ENCODE measurements around the gene WDR53.
"Not testable (repeated sequence)": the region's sequence is repeated elsewhere in the genome, so short reads cannot be mapped to it uniquely, and the experiment has no call there.

WDR53 gene

DNA sequence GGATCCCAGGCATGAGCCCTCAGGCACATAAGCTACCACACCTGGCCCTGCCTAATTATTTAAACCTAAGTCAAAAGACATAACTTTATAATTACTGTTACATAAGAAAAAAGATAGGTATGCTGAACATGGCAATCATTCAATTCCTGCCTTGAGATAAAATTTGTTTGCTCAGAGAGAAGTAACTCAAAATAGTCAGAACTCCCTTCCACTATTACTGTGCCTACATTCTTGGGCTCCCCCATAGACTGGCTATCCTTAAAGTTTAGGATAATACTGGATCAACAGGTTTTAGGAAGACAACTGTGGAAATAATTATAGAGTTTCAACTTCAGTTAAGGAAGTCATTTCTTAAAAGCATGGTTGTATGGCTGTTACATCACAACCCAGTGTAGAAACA, 9.9 kb downstream of the WDR53 start:
- DNase-seq (ENCODE audit: low read depth), result no peak
- TF ChIP-seq, protein P1, sequence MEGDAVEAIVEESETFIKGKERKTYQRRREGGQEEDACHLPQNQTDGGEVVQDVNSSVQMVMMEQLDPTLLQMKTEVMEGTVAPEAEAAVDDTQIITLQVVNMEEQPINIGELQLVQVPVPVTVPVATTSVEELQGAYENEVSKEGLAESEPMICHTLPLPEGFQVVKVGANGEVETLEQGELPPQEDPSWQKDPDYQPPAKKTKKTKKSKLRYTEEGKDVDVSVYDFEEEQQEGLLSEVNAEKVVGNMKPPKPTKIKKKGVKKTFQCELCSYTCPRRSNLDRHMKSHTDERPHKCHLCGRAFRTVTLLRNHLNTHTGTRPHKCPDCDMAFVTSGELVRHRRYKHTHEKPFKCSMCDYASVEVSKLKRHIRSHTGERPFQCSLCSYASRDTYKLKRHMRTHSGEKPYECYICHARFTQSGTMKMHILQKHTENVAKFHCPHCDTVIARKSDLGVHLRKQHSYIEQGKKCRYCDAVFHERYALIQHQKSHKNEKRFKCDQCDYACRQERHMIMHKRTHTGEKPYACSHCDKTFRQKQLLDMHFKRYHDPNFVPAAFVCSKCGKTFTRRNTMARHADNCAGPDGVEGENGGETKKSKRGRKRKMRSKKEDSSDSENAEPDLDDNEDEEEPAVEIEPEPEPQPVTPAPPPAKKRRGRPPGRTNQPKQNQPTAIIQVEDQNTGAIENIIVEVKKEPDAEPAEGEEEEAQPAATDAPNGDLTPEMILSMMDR (IDR thresholded peaks at IDR 0.05; ENCODE audit: insufficient read depth, low read depth, low read length, missing control alignments), result no peak
- H3K4me3 ChIP-seq (ENCODE audit: low read depth, low read length), result no peak overlapping the region

DNA sequence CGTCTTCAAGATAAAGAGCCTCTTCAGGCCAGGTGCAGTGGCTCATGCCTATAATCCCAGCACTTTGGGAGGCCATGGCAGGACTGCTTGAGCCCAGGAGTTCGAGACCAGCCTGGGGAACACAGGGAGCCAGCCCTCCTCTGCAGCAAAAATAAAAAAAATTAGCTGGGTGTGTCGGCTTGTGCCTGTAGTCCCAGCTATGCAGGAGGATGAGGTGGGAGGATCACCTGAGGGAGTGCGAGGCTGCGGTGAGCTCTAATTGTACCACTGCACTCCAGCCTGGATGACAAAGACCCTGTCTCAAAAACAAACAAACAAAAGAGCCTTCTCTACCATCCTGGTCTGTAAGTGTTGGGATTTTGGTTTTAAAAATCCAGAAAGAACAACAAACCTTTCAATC, 11.1 kb downstream of the WDR53 start:
- H3K4me3 ChIP-seq (ENCODE audit: low read depth, low read length), result no peak overlapping the region
- no peak for DNase-seq (ENCODE audit: low read depth)
- TF ChIP-seq, protein P1 (IDR thresholded peaks at IDR 0.05; ENCODE audit: insufficient read depth, low read depth, low read length, missing control alignments), result no peak

DNA sequence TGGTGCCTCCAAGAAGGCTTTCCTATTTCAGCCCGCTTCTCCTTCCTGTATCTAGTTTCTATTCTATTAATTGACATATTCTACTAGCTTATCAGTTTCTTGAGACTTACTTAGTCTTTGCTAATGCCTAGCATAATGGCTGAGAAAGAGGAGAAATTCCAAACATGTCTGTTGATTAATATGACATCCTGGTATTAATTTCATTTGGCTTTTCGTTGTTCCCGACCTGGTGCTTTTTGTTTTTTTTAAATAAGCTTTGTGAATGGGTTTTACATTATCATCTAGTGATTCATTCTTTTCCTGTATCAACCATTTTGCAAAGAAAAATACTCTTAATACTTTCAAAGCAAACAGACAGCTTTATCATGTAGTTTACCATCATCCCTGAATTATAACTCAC, 13.1 kb downstream of the WDR53 start:
- DNase-seq (ENCODE audit: low read depth), result no peak
- TF ChIP-seq, protein P1 (IDR thresholded peaks at IDR 0.05; ENCODE audit: insufficient read depth, low read depth, low read length, missing control alignments), result no peak
- H3K4me3 ChIP-seq (ENCODE audit: low read depth, low read length), result no peak overlapping the region

DNA sequence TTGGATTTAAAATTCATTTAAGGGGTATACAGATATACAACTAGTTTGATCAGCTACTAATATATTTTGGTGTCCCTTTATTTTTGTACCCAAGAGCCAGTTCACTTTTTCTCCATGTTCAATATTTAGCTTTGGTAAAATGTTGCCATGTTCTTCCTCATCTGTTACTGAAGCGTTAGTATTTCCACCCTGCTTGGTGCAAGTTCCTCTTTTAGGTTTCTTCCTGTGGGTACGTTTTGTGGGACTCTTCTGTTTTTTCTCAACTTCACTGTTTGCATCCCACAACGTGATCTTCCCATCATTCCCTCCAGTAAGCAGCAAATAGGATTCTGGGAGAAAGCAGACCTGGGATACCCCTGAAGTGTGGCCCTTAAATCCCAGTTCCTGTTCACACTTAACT, 14.1 kb downstream of the WDR53 start:
- no peak overlapping the region for H3K4me3 ChIP-seq (ENCODE audit: low read depth, low read length)
- no peak for DNase-seq (ENCODE audit: low read depth)
- TF ChIP-seq, protein P1 (IDR thresholded peaks at IDR 0.05; ENCODE audit: insufficient read depth, low read depth, low read length, missing control alignments), result no peak

DNA sequence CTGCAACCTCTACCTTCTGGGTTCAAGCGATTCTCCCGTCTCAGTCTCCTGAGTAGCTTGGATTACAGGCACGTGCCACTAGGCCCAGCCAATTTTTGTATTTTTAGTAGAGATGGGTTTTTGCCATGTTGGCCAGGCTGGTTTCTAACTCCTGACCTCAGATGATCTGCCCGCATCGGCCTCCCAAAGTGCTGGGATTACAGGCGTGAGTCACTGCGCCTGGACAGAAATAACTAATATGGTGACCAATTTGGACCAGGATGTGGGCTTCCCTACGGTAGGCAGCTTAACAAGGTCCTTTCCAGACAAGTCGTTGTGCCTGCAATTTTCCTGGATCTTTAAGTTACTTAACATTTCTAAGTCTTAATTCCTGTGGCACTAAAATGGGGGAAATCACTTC, 14.8 kb downstream of the WDR53 start:
- no peak overlapping the region for H3K4me3 ChIP-seq (ENCODE audit: low read depth, low read length)
- TF ChIP-seq, protein P1 (IDR thresholded peaks at IDR 0.05; ENCODE audit: insufficient read depth, low read depth, low read length, missing control alignments), result no peak
- DNase-seq (ENCODE audit: low read depth), result no peak

DNA sequence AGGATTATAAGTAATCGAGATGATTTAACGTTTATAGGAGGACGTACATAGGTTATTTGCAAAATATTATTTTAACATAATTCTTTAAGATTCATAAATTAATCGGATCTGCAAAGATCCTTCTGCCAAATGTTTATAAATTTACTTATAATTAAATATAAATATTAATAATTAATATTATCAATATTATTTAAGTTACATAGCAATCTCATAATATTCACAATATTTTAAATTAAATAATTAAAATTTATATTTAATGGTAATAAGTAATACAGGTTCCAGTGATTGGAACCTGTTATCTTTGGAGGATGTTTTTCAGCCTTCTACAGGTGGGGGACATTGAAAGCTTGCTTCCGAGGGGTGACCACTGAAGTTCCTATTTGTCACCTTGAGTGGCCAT, 16.1 kb downstream of the WDR53 start:
- TF ChIP-seq, protein P1 (IDR thresholded peaks at IDR 0.05; ENCODE audit: insufficient read depth, low read depth, low read length, missing control alignments), result no peak
- no peak overlapping the region for H3K4me3 ChIP-seq (ENCODE audit: low read depth, low read length)
- no peak for DNase-seq (ENCODE audit: low read depth)

DNA sequence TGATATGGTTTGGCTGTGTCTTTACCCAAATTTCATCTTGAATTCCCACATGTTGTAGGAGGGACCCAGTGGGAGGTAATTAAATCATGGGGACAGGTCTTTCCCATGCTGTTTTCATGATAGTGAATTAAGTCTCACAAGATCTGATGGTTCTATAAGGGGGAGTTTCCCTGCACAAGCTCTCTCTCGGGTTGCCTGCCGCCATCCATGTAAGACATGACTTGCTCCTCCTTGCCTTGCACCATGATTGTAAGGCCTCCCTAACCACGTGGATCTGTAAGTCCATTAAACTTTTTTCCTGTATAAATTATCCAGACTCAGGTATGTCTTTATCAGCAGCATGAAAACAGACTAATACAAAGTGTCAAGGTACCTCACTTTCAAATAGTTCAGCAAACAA, 18.2 kb downstream of the WDR53 start:
- H3K4me3 ChIP-seq (ENCODE audit: low read depth, low read length); DNase-seq (ENCODE audit: low read depth): not testable (repeated sequence)

DNA sequence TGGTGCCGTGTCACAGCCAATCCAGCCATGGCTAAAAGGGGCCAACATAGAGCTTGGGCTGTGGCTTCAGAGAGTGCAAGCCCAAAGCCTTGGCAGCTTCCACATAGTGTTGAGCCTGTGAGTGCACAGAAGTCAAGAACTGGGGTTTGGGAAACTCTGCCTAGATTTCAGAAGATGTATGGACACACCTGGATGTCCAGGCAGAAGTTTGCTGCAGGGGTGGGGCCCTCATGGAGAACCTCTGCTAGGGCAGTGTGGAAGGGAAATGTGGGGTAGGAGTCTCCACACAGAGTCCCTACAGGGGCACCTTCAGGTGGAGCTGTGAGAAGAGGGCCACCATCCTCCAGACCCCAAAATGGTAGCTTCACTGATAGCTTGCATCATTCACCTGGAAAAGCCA, 19.0 kb downstream of the WDR53 start:
- DNase-seq (ENCODE audit: low read depth); H3K4me3 ChIP-seq (ENCODE audit: low read depth, low read length): not testable (repeated sequence)

Data from GM12865 (cell line).